Measurements from ENCODE around the gene ZAR1L.

ZAR1L gene

GRCh38 chr13:32278426-32278825, 36.7 kb downstream of the ZAR1L start:
- H3K27me3 ChIP-seq (ENCODE audit: insufficient read depth, poor library complexity, severe bottlenecking), result no peaks in the 10 kb centered on the region
- TF ChIP-seq GABPA (IDR thresholded peaks at IDR 0.05; ENCODE audit: low read depth), result no peak
- no peak for TF ChIP-seq SPI1 (IDR thresholded peaks at IDR 0.05; ENCODE audit: borderline replicate concordance, low read depth)
- TF ChIP-seq CTCF (IDR thresholded peaks at IDR 0.05; ENCODE audit: insufficient read depth, low read length), result no peak
- no peak for TF ChIP-seq REST (IDR thresholded peaks at IDR 0.05; ENCODE audit: insufficient replicate concordance, low read depth)
- TF ChIP-seq POLR2AphosphoS5 (IDR thresholded peaks at IDR 0.05; ENCODE audit: low read depth), result no peak
- no peak for DNase-seq (ENCODE audit: low read depth in 1 of 2, low spot score in 1 of 2)
- no peak overlapping the region for H3K27ac ChIP-seq (replicated peaks)
- H3K4me3 ChIP-seq (replicated peaks; ENCODE audit: insufficient read depth, low read length), result no peak overlapping the region

- H3K27ac ChIP-seq (replicated peaks), result no peak overlapping the region
- H3K4me3 ChIP-seq (replicated peaks; ENCODE audit: insufficient read depth, low read length), result no peak overlapping the region
- TF ChIP-seq SPI1 (IDR thresholded peaks at IDR 0.05; ENCODE audit: borderline replicate concordance, low read depth) (no peak), REST (IDR thresholded peaks at IDR 0.05; ENCODE audit: insufficient replicate concordance, low read depth) (no peak), CTCF (IDR thresholded peaks at IDR 0.05; ENCODE audit: insufficient read depth, low read length) (no peak), GABPA (IDR thresholded peaks at IDR 0.05; ENCODE audit: low read depth) (no peak), POLR2AphosphoS5 (IDR thresholded peaks at IDR 0.05; ENCODE audit: low read depth) (no peak)
- no peaks in the 10 kb centered on the region for H3K27me3 ChIP-seq (ENCODE audit: insufficient read depth, poor library complexity, severe bottlenecking)
- DNase-seq (ENCODE audit: low read depth in 1 of 2, low spot score in 1 of 2), result no peak
Measured at GRCh38 chr13:32277839-32278238, 37.3 kb downstream of the ZAR1L start.

GRCh38 chr13:32272021-32272683, 43.0 kb downstream of the ZAR1L start:
- TF ChIP-seq CTCF (IDR thresholded peaks at IDR 0.05; ENCODE audit: insufficient read depth, low read length), result no peak
- TF ChIP-seq REST (IDR thresholded peaks at IDR 0.05; ENCODE audit: insufficient replicate concordance, low read depth), result no peak
- no peak for TF ChIP-seq GABPA (IDR thresholded peaks at IDR 0.05; ENCODE audit: low read depth)
- no peak for TF ChIP-seq POLR2AphosphoS5 (IDR thresholded peaks at IDR 0.05; ENCODE audit: low read depth)
- no peak for TF ChIP-seq SPI1 (IDR thresholded peaks at IDR 0.05; ENCODE audit: borderline replicate concordance, low read depth)
- Histone ChIP-seq H3K27ac (replicated peaks) (no peak overlapping the region), H3K27me3 (ENCODE audit: insufficient read depth, poor library complexity, severe bottlenecking) (no peaks in the 10 kb centered on the region), H3K4me3 (replicated peaks; ENCODE audit: insufficient read depth, low read length) (no peak overlapping the region)
- no peak for DNase-seq (ENCODE audit: low read depth in 1 of 2, low spot score in 1 of 2)

Data from HL-60 (cell line).